IMR-90 (cell line): ENCODE results near the gene RPL21. TPM values are rescaled to one million over a fixed set of nuclear protein-coding genes. Genes with fewer than 3 reads are reported as not detected.

Experiments
- ATAC-seq: fragments of 200-7000 bp; cut with Tn5 transposase; 2 replicates; pipeline ENCODE4 v1.9.1; 2020; ENCODE audit warnings: low read depth, mild to moderate bottlenecking, moderate library complexity
- BruUV-seq: library from RNA; stranded (reverse); fragments of 400-500 nt; replicated peaks from 2 replicates; lab custom pipeline; 2021; lab: Mats Ljungman, UMichigan
- CTCF ChIA-PET: fragments of 300-600 bp; formaldehyde crosslinking; extraction: SDS; loops from one replicate; lab custom pipeline; 2021; ENCODE audit warnings: antibody characterized with exemption; lab: Yijun Ruan, JAX
- POLR2A ChIA-PET: fragments of 300-600 bp; sonication (Branson Sonifier 250); formaldehyde crosslinking; loops from one replicate; lab custom pipeline; 2022; ENCODE audit warnings: antibody characterized with exemption; ENCODE audit not compliant: unreplicated experiment; lab: Charles Lee
- DNase-seq: peaks from one replicate; pipeline ENCODE4 v3.0.0; 2013
- H2AFZ ChIP-seq: replicated peaks from 2 replicates; pipeline ENCODE3; 2013; ENCODE audit warnings: low read length, mild to moderate bottlenecking; ENCODE audit not compliant: poor library complexity
- H2AK5ac ChIP-seq: 2 replicates; pipeline ENCODE4 v1.6.1; 2013; ENCODE audit warnings: low read depth, low read length, inconsistent platforms
- H2AK9ac ChIP-seq: replicated peaks from 2 replicates; pipeline ENCODE3; 2013; ENCODE audit warnings: mild to moderate bottlenecking, low read depth, low read length, moderate library complexity; ENCODE audit not compliant: poor library complexity
- H2BK120ac ChIP-seq: 2 replicates; pipeline ENCODE4 v1.6.1; 2013; ENCODE audit warnings: low read depth, low read length, inconsistent platforms
- H2BK15ac ChIP-seq: 3 replicates; pipeline ENCODE4 v1.6.1; 2013; ENCODE audit warnings: low read depth, low read length, inconsistent platforms
- H2BK20ac ChIP-seq: 2 replicates; pipeline ENCODE4 v1.6.1; 2013; ENCODE audit warnings: low read depth, mild to moderate bottlenecking, inconsistent platforms, low read length, moderate library complexity
- H2BK5ac ChIP-seq: 2 replicates; pipeline ENCODE4 v1.6.1; 2013; ENCODE audit warnings: mild to moderate bottlenecking, low read depth, low read length, inconsistent platforms; ENCODE audit not compliant: poor library complexity, severe bottlenecking
- H3K14ac ChIP-seq: replicated peaks from 2 replicates; pipeline ENCODE4 v1.6.1; 2013; ENCODE audit warnings: low read depth, low read length, inconsistent platforms
- H3K18ac ChIP-seq: 2 replicates; pipeline ENCODE4 v1.6.1; 2013; ENCODE audit warnings: low read depth, low read length, control low read depth
- H3K23ac ChIP-seq: 2 replicates; pipeline ENCODE4 v1.6.1; 2013; ENCODE audit warnings: low read depth, low read length, inconsistent platforms
- H3K27ac ChIP-seq: 2 replicates; pipeline ENCODE4 v1.5.1; 2013; ENCODE audit warnings: mild to moderate bottlenecking, control low read depth, low read length; ENCODE audit not compliant: insufficient read depth
- H3K27me3 ChIP-seq: 2 replicates; pipeline ENCODE4 v1.6.1; 2013; ENCODE audit warnings: low read length; ENCODE audit not compliant: control insufficient read depth, insufficient read depth
- H3K36me3 ChIP-seq: 2 replicates; pipeline ENCODE4 v1.6.1; 2013; ENCODE audit warnings: low read length, mixed read lengths; ENCODE audit not compliant: control insufficient read depth, insufficient read depth
- H3K4ac ChIP-seq: 2 replicates; pipeline ENCODE4 v1.6.1; 2013; ENCODE audit warnings: low read depth, low read length, inconsistent platforms
- H3K4me1 ChIP-seq: 2 replicates; pipeline ENCODE4 v1.6.1; 2013; ENCODE audit warnings: low read length, mixed read lengths; ENCODE audit not compliant: control insufficient read depth, insufficient read depth
- H3K4me2 ChIP-seq: 2 replicates; pipeline ENCODE4 v1.6.1; 2013; ENCODE audit warnings: low read depth, mild to moderate bottlenecking, control low read depth, low read length, moderate library complexity
- H3K4me3 ChIP-seq: 2 replicates; pipeline ENCODE4 v1.5.1; 2013; ENCODE audit warnings: low read depth, mild to moderate bottlenecking, control low read depth, low read length, moderate library complexity; ENCODE audit not compliant: insufficient read depth
- H3K56ac ChIP-seq: 2 replicates; pipeline ENCODE4 v1.6.1; 2013; ENCODE audit warnings: low read length, inconsistent platforms; ENCODE audit not compliant: insufficient read depth; ENCODE audit errors: extremely low read depth
- H3K79me1 ChIP-seq, 2 experiments: 2 replicates each; pipeline ENCODE4 v1.6.1; 2013; ENCODE audit warnings: low read length in 2 of 2, inconsistent platforms in 1 of 2, low read depth in 1 of 2
- H3K9ac ChIP-seq: 2 replicates; pipeline ENCODE4 v1.6.1; 2013; ENCODE audit warnings: low read depth, low read length, control low read depth
- H3K9me1 ChIP-seq: 2 replicates; pipeline ENCODE4 v1.6.1; 2013; ENCODE audit warnings: low read length, inconsistent platforms; ENCODE audit not compliant: insufficient read depth
- H3K9me3 ChIP-seq: 2 replicates; pipeline ENCODE4 v1.6.1; 2013; ENCODE audit warnings: low read length; ENCODE audit not compliant: control insufficient read depth, insufficient read depth
- H4K20me1 ChIP-seq: 2 replicates; pipeline ENCODE4 v1.6.1; 2013; ENCODE audit warnings: low read length, inconsistent platforms; ENCODE audit not compliant: insufficient read depth
- H4K5ac ChIP-seq: 2 replicates; pipeline ENCODE4 v1.6.1; 2013; ENCODE audit warnings: mild to moderate bottlenecking, low read depth, low read length, control low read depth
- H4K8ac ChIP-seq, 2 experiments: 2 replicates each; pipeline ENCODE4 v1.6.1; 2013; ENCODE audit warnings: low read depth in 2 of 2, low read length in 2 of 2, control low read depth in 1 of 2, inconsistent platforms in 1 of 2
- H4K91ac ChIP-seq: 2 replicates; pipeline ENCODE4 v1.6.1; 2013; ENCODE audit warnings: low read depth, low read length, inconsistent platforms; ENCODE audit not compliant: insufficient read depth
- MAFK ChIP-seq: IDR thresholded peaks from 2 replicates; pipeline ENCODE4 v1.6.1; 2012; ENCODE audit warnings: low read depth, low read length, improper control_type of control experiment
- WGBS, 2 experiments: methylation state at CpG; one replicate each; pipeline versions ENCODE4 v1.1.5 to v1.1.7; 2013; ENCODE audit warnings: missing lambda C conversion rate in 2 of 2; ENCODE audit not compliant: insufficient read length in 1 of 2; ENCODE audit errors: extremely low coverage in 2 of 2; 5-methylcytosine and 5-hydroxymethylcytosine counted together
- dilution Hi-C: fragments of 300-500 bp; cut with HindIII; formaldehyde crosslinking; loops from one replicate; pipeline ENCODE4 v1.14.3; 2018; ENCODE audit warnings: low sequenced_read_pairs; ENCODE audit not compliant: unreplicated experiment
- in situ Hi-C: fragments of 300-500 bp; cut with MboI; formaldehyde crosslinking; loops from 3 replicates; pipeline ENCODE4 v1.14.3; 2019; ENCODE audit warnings: low sequenced_read_pairs, inconsistent platforms, mixed read lengths
- intact Hi-C: fragments of 100-400 bp; cut with micrococcal nuclease; formaldehyde crosslinking; loops from 2 replicates; pipeline ENCODE4 v1.10.0; 2022
- polyA plus RNA-seq, 3 experiments: library from polyadenylated mRNA; depleted of rRNA; stranded (reverse); fragments of >200 nt; gene quantifications; 2 replicates each; pipeline ENCODE4 v1.2.3, GENCODE V29; 2012; ENCODE audit warnings: low replicate concordance in 1 of 3
- total RNA-seq: library from RNA; depleted of rRNA; stranded (reverse); fragments of >200 nt; gene quantifications from 2 replicates; pipeline ENCODE4 v1.2.3, GENCODE V29; 2012
- TF ChIP-seq, protein P1 (sequence below): conservative IDR thresholded peaks from 2 replicates; pipeline ENCODE4 v1.5.1; 2012; ENCODE audit warnings: mild to moderate bottlenecking, low read depth, low read length, improper control_type of control experiment

The RPL21 gene
- total and polyA plus RNA-seq, 2 of the 4 experiments (the other 2 are of a cell fraction): 912 to 1,160 TPM

DNA sequence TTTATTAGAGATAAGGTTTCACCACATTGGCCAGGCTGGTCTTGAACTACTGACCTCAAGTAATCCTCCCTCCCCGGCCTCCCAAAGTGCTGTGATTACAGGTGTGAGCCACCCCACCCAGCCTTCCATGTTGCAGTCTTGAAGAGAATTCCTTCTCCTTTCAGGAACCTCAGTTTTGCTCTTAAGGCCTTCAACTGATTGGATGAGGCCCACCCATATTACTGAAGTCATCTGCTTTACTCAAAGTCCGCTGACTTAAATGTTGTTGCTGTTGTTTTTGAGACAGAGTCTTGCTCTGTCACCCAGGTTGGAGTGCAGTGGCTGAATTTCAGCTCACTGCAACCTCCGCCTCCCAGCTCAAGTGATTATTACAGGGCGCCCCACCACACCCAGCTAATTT is 52.7 kb downstream of the RPL21 start:
- H3K9me1 ChIP-seq: 0 out of 2 replicates have a peak, but pooled peaks cover 3% of the 10 kb centered on the region
- H3K4me3 ChIP-seq: no peak overlapping the region
- in situ Hi-C loops: no loop called here
- CTCF ChIA-PET: no interaction called here
- no peaks in the 10 kb centered on the region for H4K20me1 ChIP-seq
- H3K4me2 ChIP-seq: no peak overlapping the region
- no peak overlapping the region for H2AFZ ChIP-seq
- no peak overlapping the region for H3K18ac ChIP-seq
- intact Hi-C loops: no loop called here
- H2AK9ac ChIP-seq: no peak overlapping the region
- H3K23ac ChIP-seq: no peak overlapping the region
- H2BK120ac ChIP-seq: no peak overlapping the region
- dilution Hi-C loops: no loop called here
- H3K4ac ChIP-seq: no peak overlapping the region
- H3K9me3 ChIP-seq: peaks cover 3% of the 10 kb centered on the region; the same call in 1 of the 2 replicates
- no peak overlapping the region for H4K91ac ChIP-seq
- peaks cover 12% of the 10 kb centered on the region for H3K27me3 ChIP-seq
- no peaks in the 10 kb centered on the region for H3K36me3 ChIP-seq
- H2BK15ac ChIP-seq: no peak overlapping the region
- BruUV-seq: no TSS peak
- no peak overlapping the region for H3K27ac ChIP-seq
- H4K8ac ChIP-seq: no peak overlapping the region
- no peak overlapping the region for H3K9ac ChIP-seq
- H2BK20ac ChIP-seq: no peak overlapping the region
- H2AK5ac ChIP-seq: no peak overlapping the region
- WGBS, 2 experiments: no CpG with 5 or more reads among the region's 4 CpGs
- H3K14ac ChIP-seq: no peak overlapping the region
- H3K79me1 ChIP-seq: no peaks in the 10 kb centered on the region
- no peak overlapping the region for H2BK5ac ChIP-seq
- POLR2A ChIA-PET: no interaction called here
- no peaks in the 10 kb centered on the region; the same call in 1 of the 2 replicates for H3K4me1 ChIP-seq
- no peak for DNase-seq
- TF ChIP-seq, protein P1, sequence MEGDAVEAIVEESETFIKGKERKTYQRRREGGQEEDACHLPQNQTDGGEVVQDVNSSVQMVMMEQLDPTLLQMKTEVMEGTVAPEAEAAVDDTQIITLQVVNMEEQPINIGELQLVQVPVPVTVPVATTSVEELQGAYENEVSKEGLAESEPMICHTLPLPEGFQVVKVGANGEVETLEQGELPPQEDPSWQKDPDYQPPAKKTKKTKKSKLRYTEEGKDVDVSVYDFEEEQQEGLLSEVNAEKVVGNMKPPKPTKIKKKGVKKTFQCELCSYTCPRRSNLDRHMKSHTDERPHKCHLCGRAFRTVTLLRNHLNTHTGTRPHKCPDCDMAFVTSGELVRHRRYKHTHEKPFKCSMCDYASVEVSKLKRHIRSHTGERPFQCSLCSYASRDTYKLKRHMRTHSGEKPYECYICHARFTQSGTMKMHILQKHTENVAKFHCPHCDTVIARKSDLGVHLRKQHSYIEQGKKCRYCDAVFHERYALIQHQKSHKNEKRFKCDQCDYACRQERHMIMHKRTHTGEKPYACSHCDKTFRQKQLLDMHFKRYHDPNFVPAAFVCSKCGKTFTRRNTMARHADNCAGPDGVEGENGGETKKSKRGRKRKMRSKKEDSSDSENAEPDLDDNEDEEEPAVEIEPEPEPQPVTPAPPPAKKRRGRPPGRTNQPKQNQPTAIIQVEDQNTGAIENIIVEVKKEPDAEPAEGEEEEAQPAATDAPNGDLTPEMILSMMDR: no peak
- TF ChIP-seq MAFK: no peak
- no peak overlapping the region for H4K5ac ChIP-seq
- H3K56ac ChIP-seq: no peak overlapping the region
- no peak for ATAC-seq
